Mammary epithelial cell (primary cell): ENCODE measurements around the gene TMEM79.

Source experiments
- CTCF ChIP-seq, 2 donors: IDR thresholded peaks in 1 of 2; conservative IDR thresholded peaks in 1 of 2; 2 replicates each; pipeline ENCODE4 v1.5.1; 2011 to 2012; ENCODE audit warnings: inconsistent platforms in 2 of 2, low read length in 2 of 2, mild to moderate bottlenecking in 2 of 2, control low read depth in 1 of 2, low read depth in 1 of 2; ENCODE audit not compliant: insufficient read depth in 1 of 2; ENCODE audit errors: extremely low read depth in 1 of 2
- EZH2 ChIP-seq: IDR thresholded peaks from 2 replicates; pipeline ENCODE4 v1.6.1; 2012; ENCODE audit warnings: low read length, inconsistent platforms, borderline replicate concordance

- TF ChIP-seq CTCF (conservative IDR thresholded peaks at IDR 0.05 in 1 of 2, IDR thresholded peaks at IDR 0.05 in 1 of 2; ENCODE audit: extremely low read depth in 1 of 2, insufficient read depth in 1 of 2, low read depth in 1 of 2, low read length in 2 of 2) (no peak), EZH2 (no peak)
Observed at GRCh38 chr1:156284757-156285156, 632 bp downstream of the TMEM79 start.
